NCI-H2227 (cell line): ENCODE data around the gene CACNA2D3.
A peak's percentile ranks its signal among the peaks of the same experiment; 100 is the strongest.
"Not testable (repeated sequence)": the region's sequence is repeated elsewhere in the genome, so short reads cannot be mapped to it uniquely, and the experiment has no call there.

Source experiments
- DNase-seq: peaks from one replicate; lab custom pipeline; 2025; ENCODE audit not compliant: unreplicated experiment; lab: John Stamatoyannopoulos, UW

The CACNA2D3 gene

GRCh38 chr3:54608041-54608440 lies 485.7 kb downstream of the CACNA2D3 start:
- DNase-seq = no peak

DNA sequence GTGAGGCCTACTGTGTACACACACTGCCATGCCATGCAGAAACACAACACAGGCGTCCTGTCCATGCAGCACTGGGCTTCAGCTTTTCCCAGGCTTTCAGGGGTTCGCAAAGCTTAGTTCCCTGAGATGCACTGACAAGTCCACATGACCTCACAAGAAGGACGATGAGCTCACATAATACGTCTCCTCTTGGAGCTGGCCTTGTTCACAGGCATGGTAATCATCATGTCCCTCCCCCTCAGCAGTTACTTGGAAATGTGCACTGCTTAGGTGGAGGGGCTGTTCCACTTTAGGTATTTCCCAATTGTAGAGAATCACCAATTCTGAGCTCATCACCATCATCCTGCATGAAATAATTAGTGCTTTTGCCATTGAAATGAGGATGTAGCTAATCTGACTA lies 496.7 kb downstream of the CACNA2D3 start:
- DNase-seq = no peak

DNA sequence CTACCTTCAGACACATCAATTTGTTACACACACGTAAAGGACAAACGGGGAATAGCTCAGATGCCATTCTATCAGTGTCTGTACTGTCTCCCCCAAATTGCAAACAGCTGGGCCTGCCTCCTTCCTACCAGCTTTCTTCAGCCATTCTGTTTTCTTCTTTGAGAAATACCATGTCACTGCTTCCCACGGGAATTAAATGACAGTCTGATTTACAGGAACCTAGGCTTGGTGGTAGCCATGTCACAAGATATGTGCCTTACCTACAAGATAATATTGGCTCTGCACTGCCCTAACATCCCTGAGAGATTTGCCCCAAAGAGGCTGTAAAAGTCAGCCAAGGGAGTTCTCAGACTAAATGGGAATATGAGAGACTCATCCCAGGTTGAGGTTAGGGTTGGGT lies 497.2 kb downstream of the CACNA2D3 start:
- no peak for DNase-seq

GRCh38 chr3:54621184-54621583 lies 498.8 kb downstream of the CACNA2D3 start:
- peak; percentile 36 for DNase-seq

DNA sequence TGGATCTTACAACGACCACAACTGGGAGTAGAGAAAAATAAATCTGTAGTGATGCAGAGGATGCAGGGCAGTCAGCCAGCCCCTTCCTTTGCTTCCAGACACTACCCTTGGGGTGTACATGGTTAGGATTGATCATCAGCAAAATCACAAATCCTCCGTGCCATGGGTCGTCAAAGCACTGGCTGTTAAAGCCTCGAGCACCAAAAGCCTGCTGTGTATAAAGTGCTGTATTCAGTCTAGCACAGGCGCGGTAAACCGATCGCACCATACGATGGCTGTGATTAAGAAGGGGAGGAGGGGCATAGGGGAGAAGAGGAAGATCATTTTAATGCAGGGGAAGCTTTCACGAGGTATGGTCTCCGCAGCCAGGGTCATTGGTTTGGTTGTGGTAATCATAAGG lies 500.3 kb downstream of the CACNA2D3 start:
- no peak for DNase-seq

- DNase-seq = no peak
Observed at GRCh38 chr3:54625805-54626787, 503.7 kb downstream of the CACNA2D3 start.

DNA sequence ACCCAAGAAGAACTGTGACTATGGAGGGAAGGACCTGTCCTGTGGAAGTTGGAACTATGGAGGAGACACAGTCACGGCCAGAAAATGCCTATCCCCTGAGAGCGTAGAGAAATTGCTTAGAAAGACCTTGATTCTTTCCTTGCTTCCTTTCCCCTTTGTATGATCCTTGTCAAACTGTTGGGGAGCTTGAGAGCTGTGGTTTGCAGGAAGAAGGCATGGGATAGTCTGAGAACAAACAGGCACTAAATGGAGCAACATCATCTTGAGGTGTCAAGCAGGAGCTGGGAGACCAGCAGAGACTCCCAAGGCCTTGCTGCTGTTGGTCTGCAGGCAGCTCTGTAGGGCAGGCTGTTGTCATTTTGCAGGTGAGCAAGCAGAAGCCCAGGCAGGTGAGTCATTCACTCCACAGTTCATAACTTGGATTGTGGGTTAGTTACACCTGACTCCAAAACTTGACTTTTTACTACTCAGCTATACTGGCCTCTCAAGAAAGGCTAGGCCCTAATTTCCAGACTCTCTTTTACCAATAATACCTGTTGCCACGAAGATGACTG lies 506.6 kb downstream of the CACNA2D3 start:
- no peak for DNase-seq

- no peak for DNase-seq
Observed at GRCh38 chr3:54630101-54630623, 507.8 kb downstream of the CACNA2D3 start.

GRCh38 chr3:54631001-54631400 lies 508.6 kb downstream of the CACNA2D3 start:
- not testable (repeated sequence) for DNase-seq

DNA sequence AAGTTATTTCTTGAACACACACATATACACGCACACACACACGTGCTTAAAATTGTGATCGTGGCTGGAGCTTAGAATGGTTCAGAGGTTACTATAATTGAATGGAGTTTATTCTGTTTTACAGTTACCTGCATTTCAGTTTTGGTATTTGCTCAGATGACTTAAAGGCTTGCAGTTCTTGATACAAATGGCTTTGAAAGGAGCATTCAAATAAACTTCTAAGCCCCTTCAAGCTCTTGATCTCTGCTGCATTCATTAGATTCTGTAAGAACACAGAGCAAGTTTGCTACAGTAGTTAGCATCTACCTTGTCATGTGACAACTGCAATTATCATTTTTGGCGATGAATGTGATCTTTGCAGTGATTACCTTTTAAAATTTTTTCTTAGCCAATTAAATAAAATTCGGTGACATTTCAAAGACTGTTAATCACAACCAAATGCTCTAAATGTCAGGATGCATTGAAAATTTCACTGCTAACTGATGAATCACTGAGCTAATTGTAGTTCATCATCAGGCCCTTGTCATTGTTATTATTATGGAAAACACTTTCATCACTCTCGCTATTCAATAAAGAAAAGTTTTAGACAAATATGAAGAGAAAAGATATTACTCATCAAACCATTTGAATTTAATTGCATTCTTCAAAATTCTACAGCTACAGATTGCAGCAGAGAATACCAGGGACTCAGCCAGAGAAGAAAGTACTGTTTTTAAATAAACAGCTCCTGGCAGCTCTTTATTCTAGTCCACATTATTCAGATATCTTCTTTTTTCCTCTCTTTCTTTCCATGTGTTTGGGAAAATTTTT lies 509.4 kb downstream of the CACNA2D3 start:
- DNase-seq = no peak

DNA sequence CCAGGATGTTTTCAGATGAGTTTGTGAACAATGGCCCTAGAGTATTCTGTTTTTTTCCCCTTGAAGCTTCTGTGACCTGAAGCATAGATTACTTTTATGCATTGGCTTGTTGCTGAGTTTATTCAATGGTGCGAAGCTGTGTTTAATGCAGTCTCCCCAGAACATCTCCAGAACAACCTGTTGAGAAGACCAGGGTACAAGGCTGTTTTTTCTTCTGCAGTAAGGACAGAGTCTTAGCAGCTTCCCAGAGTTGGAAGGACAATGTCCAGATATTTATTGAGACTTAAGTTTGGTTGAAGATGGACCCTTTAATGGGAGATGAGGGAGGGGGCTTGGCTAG lies 509.9 kb downstream of the CACNA2D3 start:
- DNase-seq = no peak

DNA sequence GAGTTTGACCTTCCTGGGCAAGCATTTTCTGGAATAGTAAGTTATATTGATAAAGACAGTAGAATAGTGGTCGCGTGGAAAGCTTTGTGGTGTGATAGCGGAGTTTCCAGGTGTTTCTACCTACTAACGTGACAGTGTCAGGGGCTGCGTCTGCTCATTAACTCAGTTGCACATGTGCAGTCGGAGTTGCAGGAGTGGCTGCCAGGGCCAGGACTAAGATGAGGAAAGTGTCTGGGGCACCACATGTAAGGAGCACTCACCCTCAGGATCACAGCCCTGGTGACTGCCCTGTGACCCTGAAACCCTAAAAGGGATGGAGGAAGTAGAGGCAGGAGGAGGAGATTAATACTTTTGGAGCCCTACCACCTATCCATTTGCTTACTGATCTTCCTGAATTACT lies 510.5 kb downstream of the CACNA2D3 start:
- DNase-seq = no peak

- no peak for DNase-seq
Observed at GRCh38 chr3:54633444-54634121, 511.2 kb downstream of the CACNA2D3 start.

- DNase-seq = no peak
Observed at GRCh38 chr3:54634122-54634469, 511.7 kb downstream of the CACNA2D3 start.

DNA sequence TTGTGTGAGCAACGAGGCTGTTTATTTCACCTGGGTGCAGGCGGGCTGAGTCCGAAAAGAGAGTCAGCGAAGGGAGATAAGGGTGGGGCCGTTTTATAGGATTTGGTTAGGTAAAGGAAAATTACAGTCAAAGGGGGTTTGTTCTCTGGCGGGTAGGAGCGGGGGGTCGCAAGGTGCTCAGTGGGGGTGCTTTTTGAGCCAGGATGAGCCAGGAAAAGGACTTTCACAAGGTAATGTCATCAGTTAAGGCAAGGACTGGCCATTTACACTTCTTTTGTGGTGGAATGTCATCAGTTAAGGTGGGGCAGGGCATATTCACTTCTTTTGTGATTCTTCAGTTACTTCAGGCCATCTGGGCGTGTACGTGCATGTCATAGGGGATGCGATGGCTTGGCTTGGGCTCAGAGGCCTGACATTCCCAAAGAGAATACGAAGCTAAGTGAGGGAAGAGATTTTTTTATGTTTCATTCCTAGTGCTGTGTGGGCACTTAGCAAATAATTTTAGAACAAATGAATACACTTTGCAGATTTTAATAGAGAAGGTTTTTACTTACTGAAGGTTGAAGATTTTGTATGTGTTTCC lies 517.5 kb downstream of the CACNA2D3 start:
- not testable (repeated sequence) for DNase-seq

- no peak for DNase-seq
Observed at GRCh38 chr3:54641226-54642014, 519.1 kb downstream of the CACNA2D3 start.

GRCh38 chr3:54642147-54642546 lies 519.8 kb downstream of the CACNA2D3 start:
- DNase-seq = no peak

- no peak for DNase-seq
Observed at GRCh38 chr3:54647721-54648120, 525.4 kb downstream of the CACNA2D3 start.

- DNase-seq = no peak
Observed at GRCh38 chr3:54649551-54649950, 527.2 kb downstream of the CACNA2D3 start.
